ENCODE data around the gene TXNDC16.

TXNDC16 gene

GRCh38 chr14:52546318-52546670, 6.0 kb downstream of the TXNDC16 start:
- ChIA-PET POLR2A (no interaction called here), CTCF (interaction anchor here (1.0 kb wide), 1 partner anchor 10 kb away, joined by 3 read pairs; no protein-coding TSS in a partner anchor)
- DNase-seq (ENCODE audit: extremely low spot score), result no peak
- TF ChIP-seq CTCF (IDR thresholded peaks at IDR 0.05; ENCODE audit: control extremely low read depth, extremely low read depth, low read depth, missing control alignments), result no peak

GRCh38 chr14:52545584-52546317, 6.6 kb downstream of the TXNDC16 start:
- no peak for TF ChIP-seq CTCF (IDR thresholded peaks at IDR 0.05; ENCODE audit: control extremely low read depth, extremely low read depth, low read depth, missing control alignments)
- ChIA-PET CTCF (interaction anchor here (1.0 kb wide), 1 partner anchor 9 kb away, joined by 3 read pairs; no protein-coding TSS in a partner anchor), POLR2A (no interaction called here)
- no peak for DNase-seq (ENCODE audit: extremely low spot score)

GRCh38 chr14:52538623-52539022, 13.7 kb downstream of the TXNDC16 start:
- no peak for DNase-seq (ENCODE audit: extremely low spot score)
- no peak for TF ChIP-seq CTCF (IDR thresholded peaks at IDR 0.05; ENCODE audit: control extremely low read depth, extremely low read depth, low read depth, missing control alignments)
- POLR2A ChIA-PET, result no interaction called here
- CTCF ChIA-PET, result interaction anchor here (1.0 kb wide), 1 partner anchor 11 kb away, joined by 3 read pairs; no protein-coding TSS in a partner anchor

DNA sequence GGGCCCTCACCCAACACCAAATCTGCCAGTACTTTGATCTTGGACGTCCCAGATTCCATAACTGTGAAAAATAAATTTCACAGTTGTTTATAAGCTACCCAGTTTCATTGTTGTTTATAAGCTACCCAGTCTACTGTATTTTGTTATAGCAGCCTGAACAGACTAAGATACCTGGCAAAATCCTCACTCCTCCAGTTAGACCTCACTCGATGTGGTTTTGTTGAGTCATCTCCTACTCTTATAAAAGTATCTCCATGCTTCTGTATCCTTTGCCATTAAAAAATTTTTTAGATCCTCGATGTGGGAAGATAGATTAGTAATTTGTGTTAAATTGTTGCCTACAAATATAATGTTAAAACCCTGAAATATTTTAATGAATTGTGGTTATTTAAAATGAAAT, 16.0 kb downstream of the TXNDC16 start:
- no peak for DNase-seq (ENCODE audit: extremely low spot score)
- POLR2A ChIA-PET, result no interaction called here

DNA sequence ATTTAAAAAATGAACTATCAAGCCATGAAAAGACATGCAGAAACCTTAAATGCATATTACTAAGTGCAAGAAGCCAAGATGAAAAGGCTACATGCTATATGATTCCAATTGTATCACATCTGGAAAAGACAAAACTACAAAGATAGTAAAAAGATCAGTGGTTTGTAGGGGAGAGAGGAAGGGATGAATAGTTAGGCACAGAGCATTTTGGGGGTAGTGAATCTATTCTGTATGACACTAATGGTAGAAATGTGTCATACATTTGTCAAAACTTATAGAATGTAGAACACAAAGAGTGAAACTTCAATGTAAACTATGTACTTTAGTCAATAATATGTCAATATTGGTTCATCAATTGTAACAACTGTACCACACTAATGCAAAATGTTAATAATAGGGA, 20.8 kb downstream of the TXNDC16 start:
- no peak for DNase-seq (ENCODE audit: extremely low spot score)
- POLR2A ChIA-PET, result no interaction called here
- CTCF ChIA-PET, result no interaction called here
- TF ChIP-seq CTCF (IDR thresholded peaks at IDR 0.05; ENCODE audit: control extremely low read depth, extremely low read depth, low read depth, missing control alignments), result no peak

More for the DNA sequence above, 16.0 kb downstream of the TXNDC16 start:
- TF ChIP-seq CTCF (IDR thresholded peaks at IDR 0.05; ENCODE audit: control extremely low read depth, extremely low read depth, low read depth, missing control alignments), result no peak
- CTCF ChIA-PET, result interaction anchor here (1.1 to 2.5 kb wide), 5 partner anchors 10 to 19 kb away, joined by 3 to 8 read pairs (median 4); partner anchors contain the start of genes GPR137C and TXNDC16

DNA sequence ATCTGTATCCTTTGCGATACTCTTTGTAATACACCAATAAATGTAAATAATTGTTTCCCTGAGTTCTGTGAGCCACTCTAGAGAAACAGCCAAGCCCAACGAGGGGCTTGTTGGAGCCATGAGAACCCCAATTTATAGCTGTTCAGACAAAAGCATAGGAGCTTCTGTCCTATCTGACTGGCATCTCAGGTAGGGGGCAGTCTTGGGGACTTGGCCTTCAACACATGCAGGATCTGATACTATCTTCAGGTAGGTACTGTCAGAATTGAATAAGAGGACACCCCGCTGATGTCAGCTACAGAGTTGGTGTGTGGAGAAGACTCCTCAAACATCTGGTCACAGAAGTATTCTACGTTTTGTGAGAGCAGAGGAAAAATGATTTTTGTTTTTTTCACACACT, 25.3 kb downstream of the TXNDC16 start:
- DNase-seq (ENCODE audit: extremely low spot score), result no peak
- no peak for TF ChIP-seq CTCF (IDR thresholded peaks at IDR 0.05; ENCODE audit: control extremely low read depth, extremely low read depth, low read depth, missing control alignments)
- ChIA-PET CTCF (interaction anchor here (2.4 kb wide), 1 partner anchor 8 kb away, joined by 8 read pairs; no protein-coding TSS in a partner anchor), POLR2A (no interaction called here)
